Kidney epithelial cell (primary cell): ENCODE measurements around the gene STOML1. TPM values are rescaled to one million over a fixed set of nuclear protein-coding genes. Genes with fewer than 3 reads are reported as not detected.

ENCODE experiments used
- DNase-seq: peaks from one replicate; pipeline ENCODE4 v3.0.0-alpha.2; 2010; ENCODE audit warnings: low read depth
- H3K27me3 ChIP-seq: 2 replicates; pipeline ENCODE4 v1.6.0; 2011; ENCODE audit warnings: low read length; ENCODE audit not compliant: control insufficient read depth, insufficient read depth
- H3K36me3 ChIP-seq: 2 replicates; pipeline ENCODE4 v1.5.1; 2011; ENCODE audit warnings: low read length; ENCODE audit not compliant: control insufficient read depth, insufficient read depth
- H3K4me3 ChIP-seq: 2 replicates; pipeline ENCODE4 v1.5.1; 2011; ENCODE audit warnings: low read depth, mild to moderate bottlenecking, control low read depth, low read length
- total RNA-seq: library from RNA; depleted of rRNA; stranded (reverse); fragments of >200 nt; gene quantifications from 2 replicates; pipeline ENCODE4 v1.2.3, GENCODE V29; 2015
- TF ChIP-seq, protein P1 (sequence below): IDR thresholded peaks from 2 replicates; pipeline ENCODE4 v1.5.1; 2011; ENCODE audit warnings: mild to moderate bottlenecking, moderate library complexity, low read length, control low read depth, inconsistent platforms; ENCODE audit not compliant: insufficient read depth, poor library complexity, severe bottlenecking

STOML1 gene
- total RNA-seq, 1 donor from 2014 or later: 18.3 TPM

DNA sequence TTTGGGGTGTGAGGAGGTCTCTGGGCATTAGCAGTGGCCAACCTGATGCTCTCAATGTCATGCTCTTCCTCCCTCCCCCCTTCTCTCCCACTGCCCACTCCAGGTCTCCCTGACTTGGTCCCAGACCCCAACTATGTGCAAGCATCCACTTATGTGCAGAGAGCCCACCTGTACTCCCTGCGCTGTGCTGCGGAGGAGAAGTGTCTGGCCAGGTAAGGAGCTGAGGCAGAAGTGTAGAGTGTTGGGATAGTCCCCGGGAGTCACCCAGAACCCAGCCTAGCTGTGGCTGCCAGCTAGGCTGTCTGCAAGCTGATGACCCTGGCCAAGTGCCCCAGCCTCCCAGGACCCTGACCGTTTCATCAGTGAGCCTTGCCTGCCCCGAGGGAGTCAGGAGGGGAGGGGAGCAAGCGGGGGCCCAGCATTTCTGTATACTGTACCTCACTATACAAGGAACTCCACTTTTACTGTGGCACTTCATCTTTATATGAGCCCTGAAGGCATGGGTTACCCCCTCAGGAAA lies 49.3 kb downstream of the STOML1 start:
- DNase-seq: no peak
- H3K36me3 ChIP-seq: peaks cover 1% of the 10 kb centered on the region
- H3K27me3 ChIP-seq: no peaks in the 10 kb centered on the region
- H3K4me3 ChIP-seq: no peak overlapping the region
- TF ChIP-seq, protein P1, sequence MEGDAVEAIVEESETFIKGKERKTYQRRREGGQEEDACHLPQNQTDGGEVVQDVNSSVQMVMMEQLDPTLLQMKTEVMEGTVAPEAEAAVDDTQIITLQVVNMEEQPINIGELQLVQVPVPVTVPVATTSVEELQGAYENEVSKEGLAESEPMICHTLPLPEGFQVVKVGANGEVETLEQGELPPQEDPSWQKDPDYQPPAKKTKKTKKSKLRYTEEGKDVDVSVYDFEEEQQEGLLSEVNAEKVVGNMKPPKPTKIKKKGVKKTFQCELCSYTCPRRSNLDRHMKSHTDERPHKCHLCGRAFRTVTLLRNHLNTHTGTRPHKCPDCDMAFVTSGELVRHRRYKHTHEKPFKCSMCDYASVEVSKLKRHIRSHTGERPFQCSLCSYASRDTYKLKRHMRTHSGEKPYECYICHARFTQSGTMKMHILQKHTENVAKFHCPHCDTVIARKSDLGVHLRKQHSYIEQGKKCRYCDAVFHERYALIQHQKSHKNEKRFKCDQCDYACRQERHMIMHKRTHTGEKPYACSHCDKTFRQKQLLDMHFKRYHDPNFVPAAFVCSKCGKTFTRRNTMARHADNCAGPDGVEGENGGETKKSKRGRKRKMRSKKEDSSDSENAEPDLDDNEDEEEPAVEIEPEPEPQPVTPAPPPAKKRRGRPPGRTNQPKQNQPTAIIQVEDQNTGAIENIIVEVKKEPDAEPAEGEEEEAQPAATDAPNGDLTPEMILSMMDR: no peak

DNA sequence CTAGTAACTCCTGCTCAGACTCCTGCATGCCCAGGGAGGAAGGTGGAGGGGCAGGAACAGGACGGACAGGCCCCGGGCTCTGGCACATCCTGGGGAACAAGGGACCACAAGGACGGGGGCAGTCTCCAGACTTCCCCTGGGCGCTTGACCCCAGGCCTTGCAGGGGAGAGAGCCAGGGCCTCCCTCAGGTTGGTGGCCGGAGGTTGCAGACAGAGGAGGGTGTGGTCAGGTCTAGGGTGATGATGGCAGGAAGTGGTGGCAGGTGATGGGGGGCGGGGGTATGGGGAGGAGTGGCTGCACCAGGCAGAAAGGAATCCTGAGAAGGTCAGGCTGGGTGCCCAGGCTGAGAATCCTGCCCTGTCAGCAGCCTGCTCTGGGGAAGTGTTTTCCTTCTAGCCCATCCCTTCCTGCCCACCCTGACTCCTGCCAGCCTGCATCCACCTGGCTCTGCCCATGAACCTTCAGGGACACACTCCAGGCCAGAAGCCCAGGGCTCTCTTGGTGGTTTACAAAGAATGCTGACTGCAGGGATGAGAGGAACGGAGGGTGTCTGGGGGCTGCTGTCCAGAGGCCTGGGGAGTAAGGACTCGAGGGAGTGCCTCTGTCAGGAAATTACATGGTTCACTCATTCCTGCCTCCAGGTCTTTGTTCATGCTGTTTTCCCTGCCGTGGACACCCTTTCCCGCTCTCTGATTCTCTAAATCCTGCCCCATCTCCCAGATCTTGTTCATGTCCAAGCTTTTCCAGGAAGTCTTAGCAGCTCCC lies 50.0 kb downstream of the STOML1 start:
- no peak for DNase-seq
- TF ChIP-seq, protein P1: no peak
- Histone ChIP-seq H3K4me3 (no peak overlapping the region), H3K36me3 (peaks cover under 1% of the 10 kb centered on the region), H3K27me3 (no peaks in the 10 kb centered on the region)

- no peaks in the 10 kb centered on the region for H3K36me3 ChIP-seq
- TF ChIP-seq, protein P1: no peak
- no peak for DNase-seq
- no peaks in the 10 kb centered on the region for H3K27me3 ChIP-seq
- no peak overlapping the region for H3K4me3 ChIP-seq
Observed at GRCh38 chr15:73941449-73941848, 50.6 kb downstream of the STOML1 start.

- no peak overlapping the region for H3K4me3 ChIP-seq
Observed at GRCh38 chr15:73941044-73941443, 51.1 kb downstream of the STOML1 start.

DNA sequence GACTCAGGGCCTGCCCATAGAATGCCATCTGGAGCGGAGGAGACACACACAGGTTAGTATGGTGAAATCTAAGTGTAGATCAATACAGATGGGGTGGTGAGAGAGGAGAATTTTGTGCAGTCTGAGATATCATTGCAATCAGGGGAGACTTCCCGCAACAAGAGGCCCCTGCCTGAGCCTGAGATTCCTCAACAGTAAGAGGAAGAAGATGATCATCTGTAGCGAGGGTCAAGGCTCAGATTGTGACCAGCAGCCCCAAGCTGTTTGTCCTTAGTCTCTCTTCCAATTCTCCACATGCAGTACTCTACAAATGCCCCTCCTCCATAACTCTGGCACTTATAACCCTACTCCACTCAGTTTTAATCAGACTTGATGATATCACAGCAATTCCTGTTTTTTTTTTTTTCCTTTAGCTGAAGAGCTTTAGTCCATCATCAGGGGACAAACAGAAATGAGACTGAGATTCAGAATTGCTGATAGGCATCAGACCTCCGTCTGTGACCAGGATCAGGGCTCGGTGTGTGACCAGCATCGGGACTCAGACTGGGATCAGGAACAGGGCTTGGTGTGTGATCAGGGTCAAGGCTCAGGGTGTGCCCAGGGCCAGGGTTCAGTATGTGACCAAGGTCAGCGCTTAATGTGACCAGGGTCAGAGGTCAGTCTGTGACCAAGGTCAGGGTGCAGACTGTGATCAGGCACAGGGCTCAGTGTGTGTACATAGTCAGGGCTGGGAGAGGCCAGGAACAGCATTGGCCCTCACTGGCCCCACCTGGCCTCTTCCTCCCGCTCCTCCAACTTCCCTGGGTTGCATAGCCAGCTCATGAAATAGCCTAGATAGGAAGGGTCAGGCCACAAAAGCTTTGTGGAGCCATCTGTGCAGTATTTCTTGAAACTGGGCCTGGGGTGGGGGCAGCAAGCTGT lies 51.8 kb downstream of the STOML1 start:
- H3K27me3 ChIP-seq: no peaks in the 10 kb centered on the region
- H3K36me3 ChIP-seq: no peaks in the 10 kb centered on the region
- TF ChIP-seq, protein P1: no peak
- no peak overlapping the region for H3K4me3 ChIP-seq
- DNase-seq: no peak

More at GRCh38 chr15:73941044-73941443, 51.1 kb downstream of the STOML1 start:
- no peaks in the 10 kb centered on the region for H3K36me3 ChIP-seq
- no peaks in the 10 kb centered on the region for H3K27me3 ChIP-seq
- TF ChIP-seq, protein P1: no peak
- peak; percentile 73 for DNase-seq
